Measurements from ENCODE around the gene IPO8.
"Not testable (repeated sequence)": the region's sequence is repeated elsewhere in the genome, so short reads cannot be mapped to it uniquely, and the experiment has no call there.

The IPO8 gene

GRCh38 chr12:30613119-30613830 is 82.4 kb downstream of the IPO8 start:
- no peaks in the 10 kb centered on the region for H3K9me3 ChIP-seq (ENCODE audit: control insufficient read depth, low read length)
- no peak for DNase-seq
- H3K27ac ChIP-seq (ENCODE audit: insufficient read depth, low read length, poor library complexity, severe bottlenecking), result no peak overlapping the region

GRCh38 chr12:30610718-30611117 is 85.0 kb downstream of the IPO8 start:
- Histone ChIP-seq H3K36me3 (ENCODE audit: control insufficient read depth, insufficient read depth, low read length) (no peaks in the 10 kb centered on the region), H3K9me3 (ENCODE audit: control insufficient read depth, low read length) (no peaks in the 10 kb centered on the region), H3K4me3 (ENCODE audit: insufficient read depth, low read depth, low read length, poor library complexity, severe bottlenecking) (no peak overlapping the region), H3K4me1 (ENCODE audit: control insufficient read depth, insufficient read depth, low read length, poor library complexity, severe bottlenecking) (no peaks in the 10 kb centered on the region), H3K27me3 (replicated peaks; ENCODE audit: control insufficient read depth, insufficient read depth, low read length, poor library complexity, severe bottlenecking) (no peaks in the 10 kb centered on the region), H3K27ac (ENCODE audit: insufficient read depth, low read length, poor library complexity, severe bottlenecking) (no peak overlapping the region)
- no peak for DNase-seq

More at GRCh38 chr12:30613119-30613830, 82.4 kb downstream of the IPO8 start:
- H3K4me1 ChIP-seq (ENCODE audit: control insufficient read depth, insufficient read depth, low read length, poor library complexity, severe bottlenecking), result no peaks in the 10 kb centered on the region
- H3K27me3 ChIP-seq (replicated peaks; ENCODE audit: control insufficient read depth, insufficient read depth, low read length, poor library complexity, severe bottlenecking), result no peaks in the 10 kb centered on the region
- H3K4me3 ChIP-seq (ENCODE audit: insufficient read depth, low read depth, low read length, poor library complexity, severe bottlenecking), result no peak overlapping the region
- no peaks in the 10 kb centered on the region for H3K36me3 ChIP-seq (ENCODE audit: control insufficient read depth, insufficient read depth, low read length)

DNA sequence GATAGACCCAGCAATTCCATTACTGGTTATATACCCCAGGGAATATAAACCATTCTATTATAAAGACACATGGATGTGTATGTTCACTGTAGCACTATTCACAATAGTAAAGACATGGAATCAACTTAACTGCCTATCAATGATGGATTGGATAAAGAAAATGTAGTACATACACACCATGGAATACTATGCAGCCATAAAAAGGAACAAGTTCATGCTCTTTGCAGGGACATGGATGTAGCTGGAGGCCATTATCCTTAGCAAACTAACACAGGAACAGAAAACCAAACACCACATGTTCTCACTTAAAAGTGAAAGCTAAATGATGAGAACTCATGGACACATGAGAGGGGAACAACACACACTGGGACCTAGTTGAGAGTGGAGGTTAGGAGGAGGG is 85.8 kb downstream of the IPO8 start:
- H3K36me3 ChIP-seq (ENCODE audit: control insufficient read depth, insufficient read depth, low read length); H3K27me3 ChIP-seq (replicated peaks; ENCODE audit: control insufficient read depth, insufficient read depth, low read length, poor library complexity, severe bottlenecking); H3K9me3 ChIP-seq (ENCODE audit: control insufficient read depth, low read length); H3K4me3 ChIP-seq (ENCODE audit: insufficient read depth, low read depth, low read length, poor library complexity, severe bottlenecking); H3K4me1 ChIP-seq (ENCODE audit: control insufficient read depth, insufficient read depth, low read length, poor library complexity, severe bottlenecking); H3K27ac ChIP-seq (ENCODE audit: insufficient read depth, low read length, poor library complexity, severe bottlenecking); DNase-seq: not testable (repeated sequence)

- not testable (repeated sequence) for DNase-seq; H3K27me3 ChIP-seq (replicated peaks; ENCODE audit: control insufficient read depth, insufficient read depth, low read length, poor library complexity, severe bottlenecking); H3K27ac ChIP-seq (ENCODE audit: insufficient read depth, low read length, poor library complexity, severe bottlenecking); H3K4me3 ChIP-seq (ENCODE audit: insufficient read depth, low read depth, low read length, poor library complexity, severe bottlenecking); H3K4me1 ChIP-seq (ENCODE audit: control insufficient read depth, insufficient read depth, low read length, poor library complexity, severe bottlenecking); H3K36me3 ChIP-seq (ENCODE audit: control insufficient read depth, insufficient read depth, low read length); H3K9me3 ChIP-seq (ENCODE audit: control insufficient read depth, low read length)
Measured at GRCh38 chr12:30604302-30604701, 91.4 kb downstream of the IPO8 start.

GRCh38 chr12:30603129-30603528 is 92.5 kb downstream of the IPO8 start:
- H3K9me3 ChIP-seq (ENCODE audit: control insufficient read depth, low read length), result no peaks in the 10 kb centered on the region
- H3K4me3 ChIP-seq (ENCODE audit: insufficient read depth, low read depth, low read length, poor library complexity, severe bottlenecking), result no peak overlapping the region
- no peak for DNase-seq
- H3K4me1 ChIP-seq (ENCODE audit: control insufficient read depth, insufficient read depth, low read length, poor library complexity, severe bottlenecking), result no peaks in the 10 kb centered on the region
- H3K27me3 ChIP-seq (replicated peaks; ENCODE audit: control insufficient read depth, insufficient read depth, low read length, poor library complexity, severe bottlenecking), result no peaks in the 10 kb centered on the region
- H3K27ac ChIP-seq (ENCODE audit: insufficient read depth, low read length, poor library complexity, severe bottlenecking), result no peak overlapping the region
- no peaks in the 10 kb centered on the region for H3K36me3 ChIP-seq (ENCODE audit: control insufficient read depth, insufficient read depth, low read length)

GRCh38 chr12:30602678-30603077 is 93.0 kb downstream of the IPO8 start:
- no peak for DNase-seq
- Histone ChIP-seq H3K4me3 (ENCODE audit: insufficient read depth, low read depth, low read length, poor library complexity, severe bottlenecking) (no peak overlapping the region), H3K27ac (ENCODE audit: insufficient read depth, low read length, poor library complexity, severe bottlenecking) (no peak overlapping the region), H3K36me3 (ENCODE audit: control insufficient read depth, insufficient read depth, low read length) (no peaks in the 10 kb centered on the region), H3K4me1 (ENCODE audit: control insufficient read depth, insufficient read depth, low read length, poor library complexity, severe bottlenecking) (no peaks in the 10 kb centered on the region), H3K9me3 (ENCODE audit: control insufficient read depth, low read length) (no peaks in the 10 kb centered on the region), H3K27me3 (replicated peaks; ENCODE audit: control insufficient read depth, insufficient read depth, low read length, poor library complexity, severe bottlenecking) (no peaks in the 10 kb centered on the region)

- H3K9me3 ChIP-seq (ENCODE audit: control insufficient read depth, low read length), result no peaks in the 10 kb centered on the region
Measured at GRCh38 chr12:30599608-30600007, 96.1 kb downstream of the IPO8 start.

GRCh38 chr12:30598889-30599288 is 96.8 kb downstream of the IPO8 start:
- DNase-seq, result no peak
- Histone ChIP-seq H3K36me3 (ENCODE audit: control insufficient read depth, insufficient read depth, low read length) (no peaks in the 10 kb centered on the region), H3K4me3 (ENCODE audit: insufficient read depth, low read depth, low read length, poor library complexity, severe bottlenecking) (no peak overlapping the region), H3K9me3 (ENCODE audit: control insufficient read depth, low read length) (no peaks in the 10 kb centered on the region), H3K27ac (ENCODE audit: insufficient read depth, low read length, poor library complexity, severe bottlenecking) (no peak overlapping the region), H3K4me1 (ENCODE audit: control insufficient read depth, insufficient read depth, low read length, poor library complexity, severe bottlenecking) (no peaks in the 10 kb centered on the region), H3K27me3 (replicated peaks; ENCODE audit: control insufficient read depth, insufficient read depth, low read length, poor library complexity, severe bottlenecking) (no peaks in the 10 kb centered on the region)

More at GRCh38 chr12:30599608-30600007, 96.1 kb downstream of the IPO8 start:
- no peak overlapping the region for H3K4me3 ChIP-seq (ENCODE audit: insufficient read depth, low read depth, low read length, poor library complexity, severe bottlenecking)
- no peaks in the 10 kb centered on the region for H3K36me3 ChIP-seq (ENCODE audit: control insufficient read depth, insufficient read depth, low read length)
- no peaks in the 10 kb centered on the region for H3K27me3 ChIP-seq (replicated peaks; ENCODE audit: control insufficient read depth, insufficient read depth, low read length, poor library complexity, severe bottlenecking)
- DNase-seq, result no peak
- no peak overlapping the region for H3K27ac ChIP-seq (ENCODE audit: insufficient read depth, low read length, poor library complexity, severe bottlenecking)
- no peaks in the 10 kb centered on the region for H3K4me1 ChIP-seq (ENCODE audit: control insufficient read depth, insufficient read depth, low read length, poor library complexity, severe bottlenecking)

GRCh38 chr12:30595742-30596141 is 99.9 kb downstream of the IPO8 start:
- H3K4me3 ChIP-seq (ENCODE audit: insufficient read depth, low read depth, low read length, poor library complexity, severe bottlenecking), result no peak overlapping the region
- no peaks in the 10 kb centered on the region for H3K36me3 ChIP-seq (ENCODE audit: control insufficient read depth, insufficient read depth, low read length)
- no peak for DNase-seq
- no peaks in the 10 kb centered on the region for H3K9me3 ChIP-seq (ENCODE audit: control insufficient read depth, low read length)
- H3K27ac ChIP-seq (ENCODE audit: insufficient read depth, low read length, poor library complexity, severe bottlenecking), result no peak overlapping the region
- no peaks in the 10 kb centered on the region for H3K27me3 ChIP-seq (replicated peaks; ENCODE audit: control insufficient read depth, insufficient read depth, low read length, poor library complexity, severe bottlenecking)
- H3K4me1 ChIP-seq (ENCODE audit: control insufficient read depth, insufficient read depth, low read length, poor library complexity, severe bottlenecking), result no peaks in the 10 kb centered on the region

- no peaks in the 10 kb centered on the region for H3K36me3 ChIP-seq (ENCODE audit: control insufficient read depth, insufficient read depth, low read length)
- H3K27ac ChIP-seq (ENCODE audit: insufficient read depth, low read length, poor library complexity, severe bottlenecking), result no peak overlapping the region
- no peaks in the 10 kb centered on the region for H3K4me1 ChIP-seq (ENCODE audit: control insufficient read depth, insufficient read depth, low read length, poor library complexity, severe bottlenecking)
- no peak overlapping the region for H3K4me3 ChIP-seq (ENCODE audit: insufficient read depth, low read depth, low read length, poor library complexity, severe bottlenecking)
- H3K27me3 ChIP-seq (replicated peaks; ENCODE audit: control insufficient read depth, insufficient read depth, low read length, poor library complexity, severe bottlenecking), result no peaks in the 10 kb centered on the region
- no peaks in the 10 kb centered on the region for H3K9me3 ChIP-seq (ENCODE audit: control insufficient read depth, low read length)
- no peak for DNase-seq
Measured at GRCh38 chr12:30594509-30594908, 101.2 kb downstream of the IPO8 start.
